HG03039 (cell line): ENCODE results near the gene MINK1.

Source experiments
- ATAC-seq: cut with Tn5 transposase; IDR thresholded peaks from one replicate; pipeline ENCODE4 v1.9.1; 2021; ENCODE audit warnings: mild to moderate bottlenecking, moderate library complexity; ENCODE audit not compliant: unreplicated experiment

Gene MINK1

DNA sequence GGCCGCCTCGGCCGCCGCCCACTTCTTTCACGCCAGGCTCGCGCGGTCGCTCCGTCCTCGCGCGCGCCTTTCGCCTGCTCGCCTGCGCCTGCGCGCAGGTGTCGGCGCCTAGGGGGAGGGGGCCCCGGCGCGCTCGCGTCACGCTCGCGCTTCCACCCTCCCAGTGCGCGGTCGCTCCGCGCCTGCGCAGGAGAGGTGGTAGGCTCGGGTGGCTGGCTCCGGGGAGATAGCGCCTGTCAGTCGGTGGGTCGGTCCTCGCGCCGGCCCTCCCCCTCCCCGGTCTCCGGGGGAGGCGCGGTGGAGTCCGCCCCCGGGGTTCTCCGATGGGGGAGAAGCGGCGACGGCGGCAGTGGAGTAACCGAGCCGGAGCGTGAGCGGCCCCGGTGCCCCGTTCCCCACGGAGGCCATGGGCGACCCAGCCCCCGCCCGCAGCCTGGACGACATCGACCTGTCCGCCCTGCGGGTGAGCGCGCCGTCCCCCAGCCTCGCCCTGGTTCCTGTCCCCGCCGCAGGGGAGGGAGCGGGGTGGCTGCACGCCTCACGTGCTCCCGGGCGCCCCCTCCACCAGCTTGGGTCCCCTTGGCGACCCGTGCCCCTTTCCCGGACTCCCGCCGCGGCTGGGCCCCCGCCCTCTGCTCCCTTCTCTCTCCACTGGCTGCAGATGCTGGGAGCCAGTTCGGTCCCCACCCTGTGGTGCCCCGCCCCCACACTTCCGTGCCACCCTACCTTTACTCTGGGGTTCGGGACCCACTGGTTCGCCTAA is at the start of gene MINK1:
MINK1 (plus strand) TSS at position 163 of the 763 bp plus-strand sequence; CDS start at position 407, 244 bp downstream.
- ATAC-seq = peak; percentile 96

DNA sequence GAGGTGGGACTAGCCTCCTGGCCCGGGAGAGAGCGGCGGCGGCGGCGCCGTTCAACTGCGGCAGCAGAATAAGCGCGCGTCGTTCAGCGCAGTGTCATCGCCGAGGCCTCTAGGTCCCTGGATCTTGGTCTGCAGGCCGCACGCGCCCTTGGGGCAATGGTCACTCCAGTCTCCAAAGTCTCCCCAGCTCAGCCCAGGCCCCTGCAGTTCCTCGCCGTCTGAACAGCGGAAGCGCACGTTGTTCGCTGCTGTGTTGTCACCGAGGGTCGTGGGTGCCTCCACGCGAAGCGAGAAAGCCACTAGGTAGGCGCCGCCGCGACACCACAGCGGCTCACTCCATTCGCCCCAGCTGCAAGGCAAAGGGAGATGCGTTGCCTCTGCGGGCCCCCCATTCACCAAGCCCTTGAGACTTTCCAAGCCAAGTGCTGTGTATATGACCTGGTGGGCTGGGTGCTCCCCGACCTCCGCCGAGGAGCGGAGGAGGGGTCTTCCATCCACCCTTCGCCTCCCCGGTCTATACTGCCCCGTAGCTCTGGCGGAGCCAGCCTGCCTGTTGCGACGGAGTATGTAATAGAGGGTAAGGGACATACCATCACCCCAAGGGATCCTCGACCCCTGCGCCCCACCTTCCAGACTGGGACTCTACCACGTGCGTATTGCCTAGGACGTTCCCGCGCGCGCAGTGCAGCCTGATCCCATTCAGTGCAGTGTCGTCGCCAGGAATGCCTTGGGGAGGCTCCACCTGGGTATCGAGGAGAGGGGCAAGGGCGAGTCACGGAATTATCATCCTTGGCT is 47.6 kb upstream of the MINK1 start:
- no peak for ATAC-seq

DNA sequence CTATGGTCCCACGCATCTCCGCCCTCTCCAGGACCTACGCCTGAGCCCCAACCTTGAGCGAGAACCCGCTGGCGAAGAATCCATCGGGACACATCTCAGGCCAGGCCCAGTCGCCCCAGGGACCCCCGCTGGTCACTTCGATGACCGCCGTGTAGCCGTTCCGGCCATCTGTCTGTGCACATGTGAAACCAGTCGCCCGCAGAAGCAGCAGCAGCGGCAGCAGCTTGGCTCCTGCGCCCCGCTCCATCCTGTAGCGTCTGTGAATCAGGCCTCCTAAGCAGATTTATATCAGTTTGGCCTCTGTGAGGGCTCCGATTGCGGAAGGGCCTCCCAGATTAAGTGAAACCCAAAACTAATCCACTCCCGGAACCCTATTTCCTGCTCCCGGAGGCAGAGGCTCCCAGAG is 47.0 kb upstream of the MINK1 start, which contains the start of gene VMO1:
VMO1 (minus strand) TSS at position 259 of the 406 bp plus-strand sequence; CDS start at position 247, 12 bp downstream.
- ATAC-seq = no peak

- no peak for ATAC-seq
These were observed 46.6 kb upstream of the MINK1 start for GRCh38 chr17:4786516-4786915.

GRCh38 chr17:4788159-4788806 is 44.9 kb upstream of the MINK1 start:
- ATAC-seq = no peak

GRCh38 chr17:4788807-4789700 is 44.1 kb upstream of the MINK1 start, which contains the start of gene GLTPD2:
Gene GLTPD2, plus strand, starts transcription at chr17:4788964. Its CDS starts 48 bp downstream, at chr17:4789012.
- no peak for ATAC-seq

DNA sequence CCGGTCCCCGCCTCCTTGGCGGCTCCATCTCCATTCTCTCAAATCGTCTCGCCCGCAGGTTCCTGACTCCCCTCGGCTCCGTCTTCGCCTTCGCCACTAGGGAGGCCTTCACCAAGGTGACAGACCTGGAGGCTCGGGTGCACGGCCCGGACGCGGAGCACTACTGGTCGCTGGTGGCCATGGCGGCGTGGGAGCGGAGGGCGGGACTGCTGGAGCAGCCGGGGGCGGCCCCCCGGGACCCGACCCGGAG is 43.5 kb upstream of the MINK1 start:
- ATAC-seq = no peak

DNA sequence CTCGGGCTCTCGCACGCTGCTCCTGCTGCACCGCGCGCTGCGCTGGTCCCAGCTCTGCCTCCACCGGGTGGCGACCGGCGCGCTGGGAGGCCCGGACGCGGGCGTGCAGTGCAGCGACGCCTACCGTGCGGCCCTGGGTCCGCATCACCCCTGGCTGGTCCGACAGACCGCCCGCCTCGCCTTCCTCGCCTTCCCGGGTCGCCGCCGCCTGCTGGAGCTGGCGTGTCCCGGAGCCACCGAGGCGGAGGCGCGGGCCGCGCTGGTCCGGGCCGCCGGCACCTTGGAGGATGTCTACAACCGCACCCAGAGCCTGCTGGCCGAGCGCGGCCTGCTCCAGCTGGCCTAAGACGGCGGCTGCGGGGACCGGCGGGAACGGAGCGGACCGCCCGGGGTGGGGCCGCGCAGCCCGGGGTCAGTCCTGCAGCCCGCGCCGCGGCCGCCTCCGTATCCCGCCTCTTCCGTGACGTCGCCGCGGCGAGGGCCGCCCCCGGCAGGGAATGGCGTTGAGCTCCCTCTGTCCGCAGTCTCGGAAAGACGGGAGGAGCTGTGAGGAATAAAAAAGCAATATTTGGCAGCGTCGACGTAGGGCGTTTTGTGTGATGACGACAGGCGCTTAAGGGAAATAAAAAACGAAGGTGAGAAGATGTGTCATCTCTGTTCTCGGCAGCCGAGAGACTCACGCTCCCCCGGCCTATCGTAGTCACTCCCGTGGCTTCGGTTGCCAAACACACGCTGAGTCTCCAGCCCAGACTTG is 43.0 kb upstream of the MINK1 start:
- peak; percentile 78 for ATAC-seq

GRCh38 chr17:4790705-4791088 is 42.4 kb upstream of the MINK1 start:
- ATAC-seq = no peak

DNA sequence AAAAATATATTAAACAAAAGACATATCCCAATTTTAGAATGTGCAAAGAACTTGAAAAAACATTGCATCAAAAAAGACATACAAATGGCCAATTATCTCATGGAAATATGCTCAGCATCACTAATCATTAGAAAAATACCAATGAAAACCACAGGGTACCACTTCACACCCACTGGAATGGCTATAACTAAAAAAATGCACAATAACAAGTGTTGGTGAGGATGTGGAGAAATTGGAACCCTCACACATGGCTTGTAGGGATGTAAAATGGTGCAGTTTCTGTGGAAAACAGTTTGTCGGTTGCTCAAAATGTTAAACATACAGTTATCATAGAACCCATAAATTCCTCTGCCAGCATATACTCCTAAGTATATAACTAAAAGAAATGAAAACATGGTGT is 38.0 kb upstream of the MINK1 start:
- no peak for ATAC-seq

DNA sequence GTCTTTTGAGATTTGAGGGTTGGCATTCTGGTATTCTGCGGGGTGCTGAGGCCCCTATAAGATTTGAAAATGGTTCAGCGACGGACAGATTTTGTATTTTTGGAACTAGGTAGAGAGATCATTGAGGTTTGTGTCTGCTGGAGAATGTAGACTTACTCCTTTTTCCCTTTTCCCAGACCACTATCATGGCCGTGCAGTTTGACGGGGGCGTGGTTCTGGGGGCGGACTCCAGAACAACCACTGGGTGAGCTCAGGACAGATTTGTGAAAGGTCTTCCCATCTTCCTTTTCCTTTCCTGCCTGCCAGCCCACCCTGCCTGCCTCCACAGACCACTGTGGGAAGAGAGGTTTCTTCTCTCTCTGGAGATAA is 36.6 kb upstream of the MINK1 start:
- ATAC-seq = no peak

DNA sequence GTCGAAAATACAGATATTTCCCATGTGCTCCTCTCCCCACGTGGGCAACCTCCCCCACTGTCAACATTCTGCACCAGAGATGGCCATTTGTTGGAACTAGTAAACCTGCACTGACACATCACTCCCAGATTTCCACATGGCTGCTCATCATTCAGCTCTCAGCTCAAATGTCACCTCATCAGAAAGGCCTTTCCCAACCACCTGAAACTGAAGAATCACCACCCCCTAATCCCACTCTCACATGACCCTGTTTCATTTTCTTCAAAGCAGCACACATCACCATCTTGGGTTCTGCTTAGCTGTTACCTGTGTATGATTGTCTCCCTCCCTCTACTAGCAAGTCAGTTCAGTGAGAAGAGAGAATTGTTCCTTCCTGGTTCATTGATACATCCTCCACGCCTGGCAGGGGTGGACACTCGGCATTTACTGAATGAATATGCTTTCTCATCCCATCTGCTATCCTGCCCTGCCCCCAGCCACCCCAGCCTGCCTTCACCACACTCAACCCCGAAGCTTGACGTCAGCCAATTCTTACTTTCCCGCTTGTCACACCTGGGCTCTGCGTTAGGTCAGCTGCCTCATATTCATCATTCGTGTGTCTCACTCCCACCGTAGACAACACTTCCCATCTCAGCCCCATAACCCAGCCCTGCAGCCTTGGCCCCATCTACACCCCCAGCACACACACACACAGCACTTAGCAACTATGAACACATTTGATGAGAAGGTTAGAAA is 32.5 kb upstream of the MINK1 start:
- no peak for ATAC-seq

- no peak for ATAC-seq
These were observed 30.9 kb upstream of the MINK1 start, which contains the start of gene C17orf114 for GRCh38 chr17:4802228-4802627. Gene C17orf114, minus strand, starts transcription at chr17:4802328.

DNA sequence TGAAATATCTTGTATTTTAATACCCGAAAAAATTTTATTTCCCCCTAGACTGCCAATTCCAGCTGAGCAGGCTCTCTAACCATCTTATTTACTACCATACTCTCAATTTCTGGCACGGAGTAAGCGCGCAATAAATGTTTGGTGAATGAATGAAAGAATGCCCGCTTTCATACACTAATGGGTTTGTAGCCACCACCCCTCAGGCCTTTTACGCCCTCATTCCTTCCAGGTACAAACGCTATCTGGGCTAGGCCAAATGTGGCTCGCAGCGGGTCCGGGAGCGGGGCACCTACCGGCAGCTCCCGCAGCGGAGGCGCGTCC is 26.7 kb upstream of the MINK1 start:
- no peak for ATAC-seq

DNA sequence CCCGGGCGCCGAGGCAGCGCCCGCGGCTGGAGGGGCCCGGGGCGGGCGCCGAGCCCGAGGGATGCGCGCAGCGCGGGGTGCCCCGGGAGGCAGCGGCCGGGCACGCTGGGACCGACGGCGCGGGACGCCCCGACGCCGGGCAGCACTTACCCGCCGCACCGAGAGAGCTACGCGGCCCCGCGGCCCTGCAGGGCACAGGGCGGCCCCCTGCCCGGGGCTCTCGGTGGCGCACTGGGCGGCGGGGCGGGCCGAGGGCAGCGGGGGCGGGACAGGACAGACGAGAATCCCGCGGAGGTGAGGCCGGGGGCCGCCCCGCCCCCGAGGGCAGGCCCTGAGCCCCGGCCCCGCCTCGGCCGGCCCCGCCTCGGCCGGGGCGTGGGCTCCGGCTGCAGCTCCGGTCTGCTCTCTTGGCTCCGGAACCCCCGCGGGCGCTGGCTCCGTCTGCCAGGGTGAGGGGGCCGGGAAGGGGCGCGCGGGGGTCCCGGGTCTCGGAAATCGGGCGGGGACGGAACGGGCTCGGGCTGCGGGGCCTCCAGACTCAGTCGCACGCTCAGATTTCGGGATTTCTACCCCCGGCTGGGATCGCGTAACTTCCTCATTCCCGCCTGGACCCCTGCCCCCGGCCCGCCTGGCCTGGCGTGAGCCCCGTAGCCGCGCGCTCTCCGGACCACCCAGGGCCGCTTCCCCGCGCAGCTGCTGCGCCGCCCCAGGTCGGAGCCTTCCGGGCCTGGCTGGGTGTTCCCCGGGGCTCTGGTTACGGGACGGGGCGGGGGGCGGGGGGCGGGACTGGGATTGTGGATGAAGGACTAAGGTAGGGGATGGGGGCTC is 26.1 kb upstream of the MINK1 start, which contains the start of gene PLD2:
PLD2 (plus strand) TSS at position 376 of the 828 bp plus-strand sequence. CDS start 621 bp downstream, outside the sequence.
- peak; percentile 87 for ATAC-seq

- ATAC-seq = no peak
These were observed 25.3 kb upstream of the MINK1 start for GRCh38 chr17:4807605-4808377.

GRCh38 chr17:4808378-4808767 is 24.8 kb upstream of the MINK1 start:
- ATAC-seq = no peak
